Tibial artery (tissue), 4 donors: ENCODE data around the gene SMTNL2.

Source experiments
- DNase-seq, 2 donors: peaks; one replicate each; pipeline ENCODE4 v3.0.0-alpha.2; 2019
- H3K27ac ChIP-seq, 2 donors: fragments of 200-600 bp; sonication (generic) in 1 of 2; 1 replicate in 1 of 2; 2 replicates in 1 of 2; pipeline ENCODE4 v1.5.1; 2018 to 2019; ENCODE audit warnings: mild to moderate bottlenecking in 1 of 2
- H3K27me3 ChIP-seq, 2 donors: fragments of 200-600 bp; sonication (generic) in 1 of 2; one replicate each; pipeline versions ENCODE4 v1.5.1 to v1.6.0; 2016 to 2019
- H3K36me3 ChIP-seq, 3 donors: fragments of 200-600 bp; sonication (generic) in 2 of 3; one replicate each; pipeline ENCODE4 v1.5.1; 2016 to 2019; ENCODE audit warnings: mild to moderate bottlenecking in 2 of 3
- H3K4me1 ChIP-seq, 4 donors: fragments of 200-600 bp; sonication (generic) in 2 of 4; 1 replicate in 3 of 4; 2 replicates in 1 of 4; pipeline ENCODE4 v1.5.1; 2016 to 2019
- H3K4me3 ChIP-seq, 2 donors: fragments of 200-600 bp; sonication (generic) in 1 of 2; 1 replicate in 1 of 2; 2 replicates in 1 of 2; pipeline ENCODE4 v1.5.1; 2018 to 2019; ENCODE audit warnings: mild to moderate bottlenecking in 2 of 2
- H3K9me3 ChIP-seq, 3 donors: fragments of 200-600 bp; sonication (generic) in 1 of 3; one replicate each; pipeline ENCODE4 v1.5.1; 2016 to 2019
- intact Hi-C: fragments of 100-400 bp; cut with DNase I; formaldehyde crosslinking; loops from one replicate; pipeline ENCODE4 v1.15.0; 2023; ENCODE audit warnings: low total_unique reads
- TF ChIP-seq, protein P1 (sequence below), 2 experiments: fragments of 200-600 bp in 1 of 2; fragments of 450-650 bp in 1 of 2; IDR thresholded peaks; one replicate each; pipeline ENCODE4 v1.5.1; 2017 to 2019; ENCODE audit warnings: antibody characterized with exemption in 2 of 2, mild to moderate bottlenecking in 1 of 2, moderate library complexity in 1 of 2

The SMTNL2 gene

DNA sequence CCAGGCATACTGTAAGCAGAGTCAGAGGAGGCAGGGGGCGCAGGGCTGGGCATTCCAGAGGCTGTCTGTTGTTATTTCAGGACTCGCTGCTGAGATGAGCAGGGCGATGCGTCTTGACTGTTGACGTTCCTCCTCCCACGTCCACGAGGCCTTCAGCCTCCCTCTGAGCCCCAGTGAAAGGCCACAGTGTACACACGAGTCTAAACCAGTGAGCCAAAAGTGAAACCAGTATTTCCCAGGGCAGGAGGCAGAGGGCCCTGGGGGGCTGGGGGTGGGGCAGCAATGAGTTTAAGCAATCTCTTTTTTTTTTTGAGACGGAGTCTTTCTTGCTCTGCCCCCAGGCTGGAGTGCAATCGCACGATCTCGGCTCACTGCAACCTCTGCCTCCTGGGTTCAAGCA lies 21.5 kb downstream of the SMTNL2 start:
- Histone ChIP-seq H3K27me3 (peaks cover 0 to 10% of the 10 kb centered on the region in 2 donors), H3K4me3 (no peak overlapping the region), H3K9me3 (no peaks in the 10 kb centered on the region), H3K27ac (no peak overlapping the region), H3K36me3 (no peaks in the 10 kb centered on the region), H3K4me1 (no peaks in the 10 kb centered on the region)
- TF ChIP-seq, protein P1, sequence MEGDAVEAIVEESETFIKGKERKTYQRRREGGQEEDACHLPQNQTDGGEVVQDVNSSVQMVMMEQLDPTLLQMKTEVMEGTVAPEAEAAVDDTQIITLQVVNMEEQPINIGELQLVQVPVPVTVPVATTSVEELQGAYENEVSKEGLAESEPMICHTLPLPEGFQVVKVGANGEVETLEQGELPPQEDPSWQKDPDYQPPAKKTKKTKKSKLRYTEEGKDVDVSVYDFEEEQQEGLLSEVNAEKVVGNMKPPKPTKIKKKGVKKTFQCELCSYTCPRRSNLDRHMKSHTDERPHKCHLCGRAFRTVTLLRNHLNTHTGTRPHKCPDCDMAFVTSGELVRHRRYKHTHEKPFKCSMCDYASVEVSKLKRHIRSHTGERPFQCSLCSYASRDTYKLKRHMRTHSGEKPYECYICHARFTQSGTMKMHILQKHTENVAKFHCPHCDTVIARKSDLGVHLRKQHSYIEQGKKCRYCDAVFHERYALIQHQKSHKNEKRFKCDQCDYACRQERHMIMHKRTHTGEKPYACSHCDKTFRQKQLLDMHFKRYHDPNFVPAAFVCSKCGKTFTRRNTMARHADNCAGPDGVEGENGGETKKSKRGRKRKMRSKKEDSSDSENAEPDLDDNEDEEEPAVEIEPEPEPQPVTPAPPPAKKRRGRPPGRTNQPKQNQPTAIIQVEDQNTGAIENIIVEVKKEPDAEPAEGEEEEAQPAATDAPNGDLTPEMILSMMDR (IDR thresholded peaks at IDR 0.05) = no peak
- intact Hi-C loops = no loop called here
- DNase-seq = no peak

DNA sequence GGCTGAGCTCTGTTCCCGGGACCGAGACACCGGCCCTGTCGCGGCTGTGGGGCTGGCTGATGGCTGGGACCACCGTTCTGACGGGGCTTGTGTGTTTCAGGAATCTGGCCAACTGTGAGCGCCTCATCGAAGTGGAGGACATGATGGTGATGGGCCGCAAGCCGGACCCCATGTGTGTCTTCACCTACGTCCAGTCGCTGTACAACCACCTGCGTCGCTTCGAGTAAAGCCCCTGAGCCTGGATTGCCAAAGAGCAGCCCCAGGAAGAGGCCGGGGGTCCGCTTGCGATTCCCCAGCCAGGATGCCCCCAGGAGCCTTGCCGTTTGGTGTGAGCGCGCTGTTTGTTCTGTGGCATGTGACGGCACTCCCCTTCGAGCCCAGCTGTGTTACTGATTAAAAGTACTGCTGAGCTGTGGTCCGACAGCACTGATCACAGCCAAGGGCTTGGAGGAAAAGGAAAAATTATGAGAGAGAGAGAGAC lies 23.0 kb downstream of the SMTNL2 start:
- Histone ChIP-seq H3K4me3 (no peak overlapping the region), H3K4me1 (no peaks in the 10 kb centered on the region), H3K27ac (no peak overlapping the region), H3K36me3 (no peaks in the 10 kb centered on the region), H3K27me3 (peaks cover 0 to 10% of the 10 kb centered on the region in 2 donors), H3K9me3 (no peaks in the 10 kb centered on the region)
- intact Hi-C loops = no loop called here
- TF ChIP-seq, protein P1 (IDR thresholded peaks at IDR 0.05) = no peak
- no peak for DNase-seq

DNA sequence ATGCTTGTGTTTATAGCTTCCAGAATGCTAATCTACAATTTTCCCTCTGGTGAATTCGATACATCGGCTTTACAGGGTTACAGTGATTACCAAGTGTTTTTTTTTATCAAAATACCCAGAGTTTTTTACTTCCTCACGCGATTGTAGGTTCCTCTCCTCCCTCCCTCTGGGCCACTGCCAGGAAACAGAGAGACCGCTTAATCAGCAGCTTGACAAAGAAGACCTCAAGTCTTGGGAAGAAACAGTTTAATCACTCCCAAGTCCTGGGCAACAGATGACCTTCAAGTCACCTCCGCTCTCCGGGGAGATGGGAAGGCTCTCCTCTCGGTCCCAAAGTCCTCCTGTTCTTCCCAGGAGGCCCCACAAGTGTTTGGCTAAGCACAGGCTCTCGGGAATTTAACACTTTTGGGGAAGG lies 23.5 kb downstream of the SMTNL2 start:
- H3K36me3 ChIP-seq = no peaks in the 10 kb centered on the region
- H3K27ac ChIP-seq = no peak overlapping the region
- H3K27me3 ChIP-seq = peaks cover 0 to 10% of the 10 kb centered on the region in 2 donors
- TF ChIP-seq, protein P1 (IDR thresholded peaks at IDR 0.05) = no peak
- no peaks in the 10 kb centered on the region for H3K9me3 ChIP-seq
- peak; percentile 75 to 78 for DNase-seq
- H3K4me3 ChIP-seq = no peak overlapping the region
- intact Hi-C loops = no loop called here
- no peaks in the 10 kb centered on the region for H3K4me1 ChIP-seq

DNA sequence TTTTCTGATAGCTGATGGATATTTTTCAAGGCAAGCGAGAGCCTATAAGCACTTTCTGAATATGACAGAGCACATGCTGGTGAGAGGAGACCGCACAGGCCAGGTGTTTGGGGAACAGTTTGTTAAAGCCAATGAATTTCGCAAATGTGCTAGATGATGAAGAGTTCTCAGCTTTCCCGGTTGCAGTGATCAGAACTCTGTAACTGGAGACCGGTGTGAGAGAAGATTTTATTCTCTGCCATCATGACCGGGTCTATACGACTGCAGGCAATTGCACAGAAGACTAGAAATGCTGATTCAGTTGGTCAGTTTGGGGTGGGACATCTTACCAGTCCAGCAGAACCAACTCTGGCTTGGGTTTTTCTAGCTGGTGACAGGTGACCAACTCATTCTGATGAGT lies 25.4 kb downstream of the SMTNL2 start:
- no peak overlapping the region for H3K27ac ChIP-seq
- H3K36me3 ChIP-seq = no peaks in the 10 kb centered on the region
- H3K4me1 ChIP-seq = no peaks in the 10 kb centered on the region
- no peaks in the 10 kb centered on the region for H3K9me3 ChIP-seq
- TF ChIP-seq, protein P1 (IDR thresholded peaks at IDR 0.05) = no peak
- no peak for DNase-seq
- no peak overlapping the region for H3K4me3 ChIP-seq
- intact Hi-C loops = no loop called here
- H3K27me3 ChIP-seq = peaks cover 0 to 10% of the 10 kb centered on the region in 2 donors

DNA sequence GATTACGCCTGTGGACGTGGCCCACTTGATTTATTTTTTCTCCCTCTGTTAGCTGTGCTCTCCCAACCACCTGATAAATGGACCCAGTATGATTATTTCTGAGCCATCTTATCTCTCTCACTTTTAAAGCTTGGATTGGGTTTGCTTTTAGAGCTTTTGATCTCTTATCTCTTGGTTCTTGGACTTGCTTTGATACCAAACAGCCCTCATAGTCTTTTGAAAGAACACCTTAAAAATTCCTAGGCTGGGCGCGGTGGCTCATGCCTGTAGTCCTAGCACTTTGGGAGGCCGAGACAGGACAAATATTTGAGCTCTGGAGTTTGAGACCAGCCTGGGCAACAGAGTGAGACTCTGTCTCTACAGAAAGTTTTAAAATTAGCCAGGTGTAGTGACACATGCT lies 25.8 kb downstream of the SMTNL2 start:
- no peak for DNase-seq
- Histone ChIP-seq H3K4me3 (no peak overlapping the region), H3K27ac (no peak overlapping the region), H3K27me3 (peaks cover 0 to 12% of the 10 kb centered on the region in 2 donors), H3K36me3 (no peaks in the 10 kb centered on the region), H3K9me3 (no peaks in the 10 kb centered on the region), H3K4me1 (no peaks in the 10 kb centered on the region)
- intact Hi-C loops = no loop called here
- TF ChIP-seq, protein P1 (IDR thresholded peaks at IDR 0.05) = no peak

DNA sequence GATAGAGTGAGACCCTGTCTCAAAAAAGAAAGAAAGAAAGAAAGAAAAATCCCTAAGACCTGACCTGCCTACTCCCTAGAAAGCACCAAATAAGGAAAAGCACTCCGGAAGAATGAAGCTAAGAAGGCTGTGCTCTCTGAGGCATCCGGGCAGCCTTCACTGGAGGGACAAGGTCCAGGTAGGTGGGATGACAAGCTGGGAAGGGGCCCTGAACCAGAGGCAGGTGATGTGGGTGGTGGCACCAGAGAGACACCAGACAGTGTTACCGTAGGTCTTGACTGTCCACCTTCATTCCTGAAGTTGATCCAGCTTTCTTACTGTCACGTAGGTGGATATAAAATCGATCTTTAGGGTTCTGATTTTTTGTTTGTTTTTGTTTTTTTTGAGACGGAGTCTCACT lies 26.3 kb downstream of the SMTNL2 start:
- intact Hi-C loops = no loop called here
- Histone ChIP-seq H3K4me1 (no peaks in the 10 kb centered on the region), H3K9me3 (no peaks in the 10 kb centered on the region), H3K27ac (no peak overlapping the region), H3K4me3 (no peak overlapping the region), H3K36me3 (no peaks in the 10 kb centered on the region), H3K27me3 (peaks cover 0 to 14% of the 10 kb centered on the region in 2 donors)
- no peak for DNase-seq
- TF ChIP-seq, protein P1 (IDR thresholded peaks at IDR 0.05) = no peak
